ENCODE results near the gene FANCC. TPM values are rescaled to one million over a fixed set of nuclear protein-coding genes. Genes with fewer than 3 reads are reported as not detected.

The FANCC gene
- total and polyA plus RNA-seq, 2 of the 8 experiments (the other 6 are each of a cell fraction or from before 2014, with no cell fraction given): 7.8 to 15.2 TPM

- Histone ChIP-seq H2BK20ac (ENCODE audit: low read length) (no peak overlapping the region), H2BK15ac (ENCODE audit: low read length) (no peak overlapping the region), H3K23me2 (ENCODE audit: low read depth, low read length) (no peaks in the 10 kb centered on the region), H3K14ac (ENCODE audit: insufficient read length) (no peak overlapping the region), H2BK120ac (replicated peaks; ENCODE audit: low read depth, low read length) (no peak overlapping the region), H4K91ac (replicated peaks; ENCODE audit: insufficient read length, low read length) (no peak overlapping the region), H3K4me2 (ENCODE audit: insufficient read depth in 1 of 2, low read depth in 2 of 2, low read length in 2 of 2) (no peak overlapping the region), H3K4ac (replicated peaks; ENCODE audit: insufficient read length, low read depth, low read length) (no peak overlapping the region), H3K4me3 (ENCODE audit: extremely low read depth in 1 of 4, insufficient read depth in 2 of 4, low read depth in 3 of 4, low read length in 4 of 4) (no peak overlapping the region), H3K36me3 (ENCODE audit: control insufficient read depth in 2 of 4, insufficient read depth in 4 of 4, low read length in 3 of 4) (no peaks in the 10 kb centered on the region), H3K79me1 (ENCODE audit: low read depth, low read length) (peaks cover 3% of the 10 kb centered on the region; the same call in 1 of the 2 replicates), H2AFZ (ENCODE audit: low read length) (no peak overlapping the region), H4K20me1 (replicated peaks in 1 of 2; ENCODE audit: control insufficient read depth in 1 of 2, insufficient read depth in 2 of 2, low read length in 2 of 2) (no peaks in the 10 kb centered on the region), H3K23ac (ENCODE audit: insufficient read length) (no peak overlapping the region), H3K9me3 (ENCODE audit: insufficient read depth in 2 of 2, low read depth in 1 of 2, low read length in 1 of 2) (no peaks in the 10 kb centered on the region), H2BK5ac (ENCODE audit: low read depth, low read length) (no peak overlapping the region), H3K27ac (ENCODE audit: low read depth, low read length) (no peak overlapping the region), H3K27me3 (replicated peaks in 1 of 4; ENCODE audit: control insufficient read depth in 3 of 4, extremely low read depth in 1 of 4, insufficient read depth in 3 of 4, low read length in 3 of 4) (no peaks in the 10 kb centered on the region), H2BK12ac (ENCODE audit: low read depth, low read length) (no peak overlapping the region), H4K8ac (ENCODE audit: extremely low read depth, insufficient read depth, low read length) (no peak overlapping the region), H2AK5ac (ENCODE audit: low read depth, low read length) (no peak overlapping the region), H3K4me1 (replicated peaks in 1 of 4; ENCODE audit: control insufficient read depth in 3 of 4, insufficient read depth in 4 of 4, low read length in 3 of 4) (no peaks in the 10 kb centered on the region), H4K5ac (ENCODE audit: insufficient read length, low read depth, low read length) (no peak overlapping the region), H3K56ac (replicated peaks; ENCODE audit: insufficient read length, low read depth, low read length) (no peak overlapping the region), H3K9ac (replicated peaks in 1 of 4; ENCODE audit: extremely low read depth in 1 of 4, low read depth in 3 of 4, low read length in 3 of 4) (no peak overlapping the region), H3K18ac (ENCODE audit: extremely low read depth, low read length) (no peak overlapping the region), H3K79me2 (ENCODE audit: control insufficient read depth in 1 of 2, insufficient read depth in 2 of 2, low read length in 2 of 2) (peaks cover 0 to 10% of the 10 kb centered on the region in 2 experiments; a peak in 1 of 4 replicates)
- POLR2A ChIA-PET (ENCODE audit: partially characterized antibody): no interaction called here
- FAIRE-seq: no peak
- WGBS, 2 experiments (ENCODE audit: extremely low coverage in 1 of 2, insufficient coverage in 1 of 2, insufficient read length in 1 of 2, insufficient replicate concordance in 2 of 2, low coverage in 1 of 2, low lambda C conversion rate in 2 of 2, missing lambda C conversion rate in 1 of 2): 98% methylated on average over 17 of the region's 41 CpGs; no CpG with 5 or more reads in 1 of the 2 experiments
- no peak for DNase-seq (ENCODE audit: low read depth in 1 of 2, low spot score in 2 of 2)
- CTCF ChIA-PET (ENCODE audit: partially characterized antibody): interaction anchor here (1.1 kb wide), 1 partner anchor 44 kb away, joined by 5 read pairs; no protein-coding TSS in a partner anchor
- no peak for TF ChIP-seq CHD1 (IDR thresholded peaks at IDR 0.05; ENCODE audit: low read depth, low read length)
- no peak for TF ChIP-seq POU5F1 (IDR thresholded peaks at IDR 0.05; ENCODE audit: low read depth, low read length)
- no peak for TF ChIP-seq RFX5 (IDR thresholded peaks at IDR 0.05; ENCODE audit: borderline replicate concordance, low read depth, low read length)
- no peak for TF ChIP-seq YY1 (IDR thresholded peaks at IDR 0.05; ENCODE audit: low read depth, low read length)
- TF ChIP-seq BCL11A (IDR thresholded peaks at IDR 0.05; ENCODE audit: low read depth in 2 of 2, low read length in 2 of 2): no peak
These were observed 25.3 kb downstream of the FANCC start for GRCh38 chr9:95292226-95292625.
